CD4-positive, alpha-beta T cell treated with Interleukin-12 subunit alpha and Interleukin-12 subunit beta, for 1 hour (primary cell): ENCODE measurements around the gene WDR64.
"Not testable (repeated sequence)": the region's sequence is repeated elsewhere in the genome, so short reads cannot be mapped to it uniquely, and the experiment has no call there.

Experiments
- DNase-seq: peaks from one replicate; pipeline ENCODE4 v3.0.0-alpha.2; 2020

WDR64 gene

DNA sequence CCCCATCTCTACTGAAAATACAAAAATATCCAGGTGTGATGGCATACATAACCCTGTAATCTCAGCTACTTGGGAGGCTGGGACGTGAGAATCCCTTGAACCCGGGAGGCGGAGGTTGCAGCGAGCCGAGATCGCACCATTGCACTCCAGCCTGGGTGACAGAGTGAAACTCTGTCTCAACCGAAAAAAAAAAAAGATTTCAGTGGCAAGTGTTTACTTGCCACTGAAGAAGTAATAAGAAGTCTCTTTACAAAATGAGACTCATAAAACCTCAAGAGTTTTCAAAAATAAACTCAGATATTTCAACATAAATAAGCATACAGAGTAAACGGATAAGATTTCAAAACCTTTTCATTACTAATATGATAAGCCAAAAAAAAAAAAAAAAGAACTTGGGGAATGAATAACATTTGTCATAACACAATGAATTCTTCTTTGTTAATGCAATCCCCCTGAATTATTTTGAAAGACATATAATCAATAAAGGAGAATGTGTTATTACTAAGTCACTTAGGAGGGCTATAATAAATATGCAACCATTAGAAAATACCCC is 161.8 kb downstream of the WDR64 start:
- no peak for DNase-seq

DNA sequence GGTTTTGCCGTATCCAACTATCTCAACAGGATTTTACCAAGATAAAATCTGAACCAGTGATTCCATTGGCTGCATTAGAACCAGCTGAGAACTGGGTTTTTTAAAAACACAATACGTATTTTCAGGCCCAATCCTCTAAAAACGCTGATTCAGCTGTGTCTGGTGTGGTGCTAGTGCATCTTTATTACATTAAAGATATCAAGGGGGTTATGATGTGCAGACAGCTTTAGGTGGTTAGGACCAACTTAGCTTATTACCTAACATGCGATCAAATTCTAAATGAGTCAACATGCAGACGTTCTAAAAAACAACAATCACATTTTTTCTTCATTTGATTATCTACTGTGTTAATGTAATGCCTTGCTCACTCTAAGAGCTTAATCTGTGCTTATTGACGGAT is 163.9 kb downstream of the WDR64 start:
- DNase-seq: no peak

DNA sequence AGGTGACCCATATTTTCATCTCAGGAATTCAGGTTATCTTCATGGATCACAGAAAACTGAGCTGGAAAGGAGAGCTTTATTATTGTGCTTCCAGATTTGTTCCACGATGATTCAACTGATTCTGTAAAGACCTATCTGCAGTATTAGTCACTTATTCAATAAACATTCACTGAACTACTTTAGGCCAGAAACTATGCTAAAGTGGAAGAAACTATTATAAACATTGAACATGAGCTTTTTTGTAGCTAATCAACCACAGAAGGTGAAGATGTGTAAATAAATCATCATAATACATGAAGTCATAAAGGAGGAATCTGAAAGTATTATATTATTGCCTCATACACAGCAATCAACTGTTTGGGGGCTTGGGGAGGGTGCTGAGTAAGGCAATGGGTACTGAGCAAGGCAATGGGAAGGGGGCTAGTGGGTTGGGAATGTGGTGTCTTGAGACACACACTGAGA is 165.3 kb downstream of the WDR64 start:
- DNase-seq: no peak

DNA sequence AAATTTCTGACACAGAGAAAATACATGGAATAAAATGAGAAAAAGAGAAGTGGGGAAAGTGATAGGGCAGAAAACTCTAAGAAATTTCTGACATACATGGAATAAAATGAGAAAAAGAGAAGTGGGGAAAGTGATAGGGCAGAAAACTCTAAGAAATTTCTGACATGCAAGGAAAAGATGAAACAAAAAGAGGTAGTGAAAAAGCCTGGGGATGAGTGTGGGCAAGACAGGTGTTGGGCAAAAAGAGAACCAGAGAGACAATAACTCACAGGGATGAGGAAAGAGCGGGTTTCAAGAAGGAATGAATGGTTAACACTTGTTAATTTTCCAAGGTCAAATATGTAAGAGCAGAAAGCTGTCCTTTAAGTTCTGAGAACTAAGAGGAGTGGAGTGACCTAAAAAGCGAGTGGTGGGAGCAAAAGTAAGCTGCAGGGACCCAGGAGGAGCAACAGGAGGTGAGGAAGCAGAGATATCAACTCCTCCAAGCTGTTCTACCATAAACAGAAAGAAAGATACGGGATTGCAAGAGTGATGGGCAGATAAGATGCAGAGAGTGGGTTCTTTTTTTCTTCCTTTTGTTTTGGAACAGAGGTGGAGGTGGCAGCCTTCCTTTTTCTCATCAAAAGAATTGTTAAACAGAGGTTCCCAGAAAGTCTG is 166.0 kb downstream of the WDR64 start:
- DNase-seq: no peak

DNA sequence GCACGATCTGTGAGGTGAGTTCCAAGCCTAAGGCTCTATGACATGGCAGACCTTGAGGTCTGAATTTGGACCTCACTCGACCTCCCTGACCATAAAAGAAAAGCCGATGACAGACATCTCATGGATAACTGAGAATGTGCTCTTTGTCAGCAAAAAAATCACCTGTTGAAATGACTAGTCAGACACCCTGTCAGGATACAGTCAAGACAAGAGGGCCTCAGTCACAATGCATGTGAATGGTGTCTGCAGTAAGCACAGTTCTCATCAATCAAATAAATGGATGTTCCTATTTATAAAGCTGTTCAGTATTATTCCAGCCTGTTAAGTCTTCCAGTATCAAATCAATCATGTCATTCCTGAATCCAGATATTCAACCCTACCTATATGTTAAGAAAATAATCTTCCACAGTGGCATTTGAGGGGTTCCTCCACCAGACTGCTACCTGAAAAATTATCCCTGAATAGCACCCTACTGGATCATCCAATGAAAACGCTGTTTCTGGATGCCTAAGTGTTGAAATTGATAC is 167.3 kb downstream of the WDR64 start:
- DNase-seq: no peak

DNA sequence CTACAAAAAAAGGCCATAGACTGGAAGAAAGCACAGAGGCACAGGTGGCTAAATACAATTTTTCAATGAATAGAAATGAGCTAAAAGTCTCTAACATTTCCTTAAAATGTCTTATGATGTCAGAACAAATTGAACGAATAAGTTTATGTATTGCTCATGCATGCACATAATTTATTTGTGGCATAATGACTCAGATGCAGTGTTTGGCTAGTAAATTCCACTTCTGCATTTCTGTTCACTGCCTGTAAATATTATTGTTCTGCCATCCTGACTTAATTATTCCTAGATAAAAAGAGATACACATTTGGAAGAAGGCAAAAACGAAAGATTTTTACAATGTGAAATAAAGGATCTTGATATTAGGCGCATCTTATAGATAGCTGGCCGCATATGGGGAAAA is 169.3 kb downstream of the WDR64 start:
- DNase-seq: no peak

DNA sequence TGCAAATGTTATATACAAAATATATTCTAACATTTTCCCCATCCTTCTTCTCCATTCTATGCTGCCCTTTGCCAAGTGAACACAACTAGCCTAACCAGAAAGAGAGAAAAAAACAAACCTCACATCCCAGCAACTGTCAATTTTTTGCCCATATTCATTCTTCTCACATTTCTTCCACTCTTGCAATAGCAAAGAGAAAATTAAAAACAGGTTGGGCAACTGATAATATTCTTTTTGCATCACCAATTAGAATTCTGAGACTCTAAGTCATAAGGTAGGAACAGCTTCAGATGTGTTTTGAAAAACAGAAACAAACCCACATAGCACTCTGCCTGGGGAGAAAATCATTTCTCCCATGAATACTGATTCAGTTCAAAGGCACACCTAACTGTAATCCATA is 170.8 kb downstream of the WDR64 start:
- DNase-seq: no peak

DNA sequence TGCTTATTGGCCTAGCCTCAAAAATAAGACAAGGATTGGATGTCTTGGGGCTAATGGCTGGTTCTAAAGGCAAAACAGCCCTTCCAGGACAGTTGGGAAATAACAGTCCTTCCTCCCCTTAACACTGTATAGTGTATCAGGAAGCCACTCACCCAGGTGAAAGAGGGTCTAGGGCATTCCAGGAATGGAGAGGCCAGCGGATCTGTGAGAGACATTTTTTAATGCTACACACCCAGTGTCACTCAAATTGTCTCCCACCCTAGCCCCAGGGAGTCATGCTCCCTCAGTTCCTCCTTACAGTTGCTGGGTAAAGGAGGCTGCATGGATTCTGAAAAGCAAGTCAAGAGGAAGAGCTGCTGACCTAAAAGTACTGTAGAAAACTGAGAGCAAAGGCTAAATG is 171.8 kb downstream of the WDR64 start:
- no peak for DNase-seq

DNA sequence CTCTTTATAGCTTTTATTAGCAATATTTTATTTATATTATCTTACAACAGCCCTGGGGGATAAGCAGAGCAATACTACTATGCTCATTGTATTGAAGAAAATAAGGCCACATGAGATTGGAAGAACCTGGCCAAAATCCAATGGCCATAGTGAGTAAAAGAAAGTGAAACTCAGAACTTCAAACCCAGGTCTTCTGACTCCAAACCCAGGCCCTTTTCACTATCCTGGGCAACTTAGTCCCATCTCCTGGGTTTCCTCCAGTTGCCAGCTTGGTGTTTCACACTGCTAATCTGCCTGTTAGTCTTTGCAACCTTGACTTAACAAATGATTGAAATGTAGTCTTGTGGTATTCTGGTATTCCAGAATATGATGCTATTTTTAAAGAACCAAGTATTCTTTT is 173.5 kb downstream of the WDR64 start:
- DNase-seq: no peak

DNA sequence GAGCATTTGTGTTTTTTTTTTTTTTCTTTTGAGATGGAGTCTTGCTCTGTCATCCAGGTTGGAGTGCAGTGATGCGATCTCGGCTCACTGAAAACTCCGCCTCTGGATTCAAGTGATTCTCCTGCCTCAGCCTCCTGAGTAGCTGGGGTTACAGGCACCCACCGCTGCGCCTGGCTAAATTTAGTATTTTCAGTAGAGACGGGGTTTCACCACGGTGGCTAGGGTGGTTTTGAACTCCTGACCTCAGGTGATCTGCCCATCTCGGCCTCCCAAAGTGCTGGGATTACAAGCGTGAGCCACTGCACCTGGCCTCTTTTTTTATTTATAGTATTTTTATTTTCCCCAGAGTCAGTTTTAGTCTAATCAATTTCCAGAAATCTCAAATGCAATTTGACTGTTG is 174.5 kb downstream of the WDR64 start:
- not testable (repeated sequence) for DNase-seq

DNA sequence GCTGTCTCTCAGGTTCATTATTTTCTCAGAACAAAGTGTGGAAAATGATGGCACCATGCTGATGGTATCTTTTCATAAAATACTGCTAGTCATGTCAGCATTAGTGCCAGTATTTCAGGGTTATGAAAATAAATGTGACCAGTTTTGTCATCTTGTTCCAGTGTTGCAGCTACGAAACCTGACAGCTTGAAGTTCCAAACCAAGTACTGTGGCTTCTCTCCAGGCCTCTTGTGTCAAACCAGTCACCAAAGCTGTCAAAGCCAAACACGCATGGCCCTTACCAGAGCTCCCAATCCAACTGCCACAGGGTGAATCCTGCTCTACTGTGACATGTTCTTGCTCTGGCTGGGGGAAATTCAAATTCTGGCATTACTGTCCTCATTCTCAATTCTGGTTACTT is 175.2 kb downstream of the WDR64 start:
- no peak for DNase-seq

DNA sequence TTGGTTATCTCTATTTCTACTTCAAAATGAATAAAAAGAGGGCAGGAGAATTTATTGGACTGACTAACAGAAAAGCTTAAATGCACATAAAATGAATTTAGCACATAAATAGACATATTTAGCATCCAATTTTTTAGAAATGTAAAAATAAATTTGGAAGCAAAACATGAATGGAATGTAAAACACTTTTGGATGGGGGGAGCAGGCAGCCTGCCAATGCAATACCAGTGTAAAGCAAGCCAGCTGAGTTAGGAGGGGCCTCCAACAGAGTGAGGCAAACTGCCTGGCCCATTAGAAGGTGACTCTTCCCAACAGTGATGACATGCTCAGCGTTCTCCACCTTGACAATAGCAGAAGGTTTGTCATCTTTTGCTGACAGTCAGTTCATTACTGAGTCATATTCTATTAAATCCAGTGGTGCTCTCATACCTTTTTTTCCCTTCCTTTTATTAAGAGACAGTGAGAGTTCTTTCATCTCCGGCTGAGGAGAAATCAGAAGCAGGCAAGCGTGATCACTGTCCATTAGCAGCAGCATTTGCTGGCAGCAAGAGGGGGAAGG is 176.5 kb downstream of the WDR64 start:
- no peak for DNase-seq

DNA sequence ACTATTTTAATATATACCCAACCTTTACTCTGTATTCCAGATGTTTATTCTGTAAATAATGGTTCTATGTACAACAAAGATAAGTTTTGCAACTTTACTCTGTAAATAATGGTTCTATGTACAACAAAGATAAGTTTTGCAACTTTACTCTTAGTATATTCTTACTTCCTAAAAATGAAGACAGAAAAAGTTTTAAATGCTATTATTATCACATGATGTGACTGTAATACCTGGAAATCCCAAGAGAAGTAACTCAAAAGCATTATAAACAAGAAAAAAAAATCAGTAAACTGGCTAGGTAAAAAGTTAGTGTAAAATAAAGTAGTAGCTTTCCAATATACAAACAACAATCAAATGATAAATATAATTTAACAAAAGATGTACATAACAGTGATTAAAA is 177.4 kb downstream of the WDR64 start:
- no peak for DNase-seq

DNA sequence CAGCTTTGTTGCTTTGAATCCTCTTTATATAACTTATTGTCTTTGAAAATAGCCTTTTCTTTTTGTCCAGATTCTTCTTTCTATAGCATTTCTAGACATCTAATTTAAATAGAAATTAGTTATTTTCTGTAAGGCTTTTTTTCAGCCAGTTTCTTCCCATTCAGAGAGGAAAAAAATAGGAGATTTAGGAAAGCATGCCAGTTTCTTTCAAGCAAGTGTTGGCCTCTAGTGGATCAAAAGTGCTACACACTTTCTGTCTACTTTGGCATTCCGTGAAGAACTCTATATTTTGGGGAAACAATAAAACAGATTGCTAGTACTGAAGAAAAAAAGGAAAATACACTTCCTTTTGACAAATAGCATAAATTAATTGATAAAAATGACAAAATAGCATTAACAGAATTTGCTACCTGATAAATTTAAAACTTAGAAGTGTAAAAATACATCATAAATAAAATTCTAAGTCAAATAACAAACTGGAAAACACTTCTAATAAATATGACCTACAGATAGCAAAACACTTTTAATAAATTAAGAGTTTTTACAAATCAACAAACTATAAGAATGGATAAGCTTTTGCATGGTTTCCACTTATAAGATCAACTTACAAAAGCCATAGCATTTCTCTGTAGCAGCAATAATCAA is 182.8 kb downstream of the WDR64 start:
- DNase-seq: no peak

DNA sequence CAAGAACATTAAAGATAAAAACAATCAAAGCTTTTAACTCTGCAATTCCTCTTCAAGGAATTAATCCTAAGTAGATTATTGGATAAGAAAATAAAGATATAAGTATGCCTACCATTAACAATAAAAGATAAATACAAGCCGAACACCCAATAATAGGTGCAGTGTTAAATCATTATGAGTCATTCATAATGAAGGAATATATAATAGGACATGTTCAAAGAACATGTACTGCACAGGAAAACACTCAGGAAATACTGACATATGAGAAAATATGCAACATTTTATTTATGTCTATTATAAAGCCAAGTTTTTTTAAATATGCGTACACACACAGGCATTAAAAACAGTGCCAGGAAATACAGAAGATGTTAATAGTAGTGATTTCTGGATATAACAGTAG is 184.9 kb downstream of the WDR64 start:
- DNase-seq: no peak

DNA sequence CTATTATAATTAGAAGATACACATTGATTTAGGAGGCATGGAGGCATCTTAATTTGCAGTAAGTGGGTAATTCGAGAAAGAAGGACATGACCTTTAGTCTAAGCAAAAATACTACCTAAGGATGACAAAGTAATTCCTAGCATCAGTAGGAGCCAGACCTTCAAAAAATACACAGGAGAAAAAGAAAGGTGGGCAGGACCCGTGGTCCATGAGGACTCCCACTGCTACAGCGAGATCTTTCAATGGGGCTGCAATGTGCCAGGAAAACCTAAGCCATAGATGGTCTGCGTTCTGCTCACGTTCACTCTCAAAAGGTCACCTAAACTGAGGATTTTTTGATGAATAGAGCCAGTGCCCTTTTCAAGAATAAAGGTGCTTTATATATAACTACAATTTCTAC is 185.3 kb downstream of the WDR64 start:
- DNase-seq: no peak

DNA sequence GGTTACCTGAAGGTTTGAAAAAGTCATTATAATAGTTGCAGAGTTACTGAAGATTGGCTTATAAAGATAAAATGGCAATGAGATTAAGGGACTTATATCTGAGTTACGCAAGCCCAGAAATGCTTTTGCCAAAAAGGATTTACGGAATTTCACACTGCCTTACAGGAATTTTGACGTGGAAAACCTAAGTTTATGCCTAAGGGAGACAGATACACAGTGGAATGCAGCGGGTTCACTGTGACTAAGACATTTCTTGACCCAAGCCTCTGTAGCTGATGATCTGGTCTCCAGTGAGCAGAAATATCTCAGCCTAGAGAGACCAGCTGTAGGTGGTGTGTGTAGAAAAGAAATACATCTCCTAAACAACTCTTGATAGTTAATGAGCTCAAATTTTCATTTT is 185.8 kb downstream of the WDR64 start:
- DNase-seq: no peak

DNA sequence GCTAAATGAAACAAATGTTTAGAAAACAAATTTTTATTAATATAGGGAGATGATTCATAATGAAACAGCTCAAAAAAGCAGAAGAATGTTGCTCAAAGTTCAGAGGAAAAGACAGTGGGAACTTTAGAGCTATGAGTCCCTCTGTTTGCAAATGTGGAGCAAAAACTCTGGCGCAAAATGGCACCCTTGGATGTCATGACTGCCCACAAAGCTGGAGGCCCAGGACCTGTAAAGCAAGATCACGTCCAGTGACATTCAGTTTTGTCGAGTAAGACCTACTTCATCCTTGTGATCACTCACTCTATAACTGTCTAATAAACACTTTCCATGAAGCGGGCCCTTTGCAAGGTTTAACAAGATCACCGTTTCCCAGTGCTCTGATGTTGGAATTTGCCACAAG is 186.8 kb downstream of the WDR64 start:
- no peak for DNase-seq

DNA sequence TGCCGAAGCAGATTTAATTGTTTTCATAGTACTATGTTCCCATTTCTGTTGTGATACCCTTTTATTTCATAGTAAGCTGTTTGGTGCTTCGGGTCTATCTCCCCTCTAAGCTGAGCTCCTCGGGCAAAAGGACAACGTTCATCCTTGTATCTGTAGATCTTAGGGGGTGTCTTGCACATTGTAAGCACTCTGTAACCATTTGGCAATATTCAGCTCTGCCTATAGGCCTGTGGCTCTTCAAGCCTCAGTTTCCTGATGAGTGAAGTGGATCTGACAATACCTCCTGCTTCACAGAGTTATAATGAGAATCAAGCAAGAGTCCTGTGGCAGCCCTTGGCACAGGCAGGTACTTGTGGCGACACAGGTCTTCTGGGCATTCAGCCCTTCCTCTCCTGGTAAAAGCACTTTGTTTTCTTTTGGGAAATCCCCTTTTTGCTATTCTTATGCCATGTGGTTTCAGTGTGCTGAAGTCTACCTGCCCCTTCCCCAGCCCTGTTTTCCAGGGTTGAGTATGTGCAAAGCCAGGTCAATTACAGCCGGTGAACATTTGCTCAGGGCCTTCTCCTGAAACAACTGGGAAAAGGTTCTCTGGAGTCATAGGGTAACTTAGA is 187.4 kb downstream of the WDR64 start:
- no peak for DNase-seq

DNA sequence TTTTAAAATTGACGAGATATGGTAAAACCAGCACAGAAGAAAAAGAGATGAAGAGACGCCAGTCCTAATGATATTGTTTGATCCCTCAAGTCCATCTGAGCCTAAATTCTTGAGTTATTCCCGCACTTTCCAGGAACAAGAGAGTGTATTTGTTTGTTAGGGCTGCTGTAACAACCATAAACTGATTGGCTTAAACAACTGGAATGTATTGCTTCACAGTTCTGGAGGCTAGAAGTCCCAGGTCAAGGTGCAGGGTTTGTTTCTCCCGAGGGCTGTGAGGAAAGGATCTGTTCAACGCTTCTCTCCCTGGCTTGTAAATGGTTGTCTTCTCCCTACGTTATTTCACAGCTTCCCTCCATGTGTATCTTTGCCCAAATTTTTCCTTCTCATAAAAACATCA is 188.1 kb downstream of the WDR64 start:
- DNase-seq: no peak

DNA sequence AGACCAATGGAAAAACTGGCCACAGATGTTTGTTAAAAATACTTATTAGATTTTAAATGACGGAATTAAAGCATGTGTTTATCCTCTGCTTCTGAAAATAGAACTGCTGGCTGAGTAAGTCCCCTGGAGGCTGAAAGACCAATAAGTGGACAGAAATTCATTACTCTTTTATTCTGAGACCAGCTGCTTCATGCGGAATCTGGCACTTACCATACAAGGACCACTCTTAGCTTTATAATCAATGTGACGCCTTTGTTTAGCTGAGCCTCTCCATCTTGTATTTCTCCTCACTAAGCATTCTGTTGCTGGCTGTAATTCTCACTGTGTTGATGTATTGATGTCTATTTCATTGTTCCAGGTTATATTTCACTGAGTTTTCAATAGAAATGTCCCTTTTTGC is 189.6 kb downstream of the WDR64 start:
- no peak for DNase-seq

DNA sequence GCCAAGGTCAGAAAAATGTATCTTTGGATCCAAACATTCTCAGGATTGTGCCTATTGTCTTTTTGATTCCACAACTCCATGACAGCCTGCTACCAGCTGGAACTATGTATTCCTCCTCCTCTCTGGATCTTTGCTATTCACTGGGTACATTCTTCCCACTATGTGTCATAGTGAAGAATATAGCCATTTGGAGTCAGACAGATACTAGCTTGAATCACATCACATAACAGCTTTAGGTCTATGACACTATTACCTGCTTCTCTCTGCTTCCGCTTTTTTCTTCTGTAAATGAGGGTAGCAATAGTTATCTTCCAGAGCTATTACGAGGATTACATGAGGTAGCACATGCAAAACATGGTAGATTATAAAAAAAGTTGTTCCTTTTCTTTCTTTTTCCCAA is 190.5 kb downstream of the WDR64 start:
- DNase-seq: no peak

DNA sequence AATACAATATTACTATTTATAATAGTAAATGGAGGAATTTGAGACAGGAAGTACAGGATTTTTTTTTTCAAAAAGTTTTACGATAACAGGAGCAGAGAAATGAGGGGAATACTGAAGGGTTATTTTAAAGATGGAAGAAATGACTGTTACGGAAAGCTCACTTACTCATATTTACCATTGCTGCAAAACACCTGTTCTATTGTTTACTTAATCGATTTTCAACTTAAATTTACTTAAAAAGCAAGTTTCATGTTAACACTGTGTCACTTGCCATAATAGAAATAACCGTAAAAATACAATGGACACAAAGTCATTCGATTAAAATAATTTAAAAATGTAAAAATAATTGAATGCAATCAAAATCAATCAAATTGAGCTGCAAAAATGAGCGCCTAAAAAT is 192.5 kb downstream of the WDR64 start:
- no peak for DNase-seq

DNA sequence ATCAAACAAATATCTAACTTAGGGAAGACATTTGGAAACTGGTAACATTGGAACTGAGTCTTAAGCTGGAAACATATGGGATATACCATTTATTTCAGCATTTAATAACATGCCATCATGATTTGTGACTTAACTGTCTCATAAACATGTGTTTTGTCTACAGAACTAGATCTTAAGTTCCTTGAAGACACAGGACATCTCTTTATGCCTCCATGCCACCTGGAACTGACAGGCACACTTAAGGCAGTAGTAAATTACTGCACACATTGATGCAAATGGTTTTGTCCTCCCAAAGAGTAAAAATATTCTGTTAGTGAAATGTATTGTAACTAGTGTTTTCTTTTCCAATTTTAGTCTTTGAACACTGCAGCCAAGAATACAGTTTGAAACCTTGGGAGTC is 194.3 kb downstream of the WDR64 start:
- DNase-seq: no peak
